ENCODE results near the gene EBPL. TPM values are rescaled to one million over a fixed set of nuclear protein-coding genes. Genes with fewer than 3 reads are reported as not detected.
A peak's percentile ranks its signal among the peaks of the same experiment; 100 is the strongest.

Gene EBPL
- total RNA-seq, 2 experiments from 2014 or later, result 36.5 to 37.4 TPM

GRCh38 chr13:49693877-49694276 is 2.6 kb upstream of the EBPL start:
- DNase-seq, result no peak
- Mint-ChIP-seq H3K4me3 (no peak overlapping the region), H3K36me3 (ENCODE audit: low read depth) (peaks cover 12% of the 10 kb centered on the region), H3K27me3 (no peaks in the 10 kb centered on the region), H3K27ac (no peak overlapping the region), H3K4me1 (peaks cover 19% of the 10 kb centered on the region), H3K9me3 (no peaks in the 10 kb centered on the region)
- POLR2A ChIA-PET, result no interaction called here
- CTCF ChIA-PET, result no interaction called here

- no peak overlapping the region for H3K4me3 Mint-ChIP-seq
- ChIA-PET POLR2A (no interaction called here), CTCF (no interaction called here)
- no peak overlapping the region for H3K27ac Mint-ChIP-seq
- DNase-seq, result no peak
- H3K9me3 Mint-ChIP-seq, result no peaks in the 10 kb centered on the region
- H3K36me3 Mint-ChIP-seq (ENCODE audit: low read depth), result peaks cover 12% of the 10 kb centered on the region
- peaks cover 20% of the 10 kb centered on the region for H3K4me1 Mint-ChIP-seq
- no peaks in the 10 kb centered on the region for H3K27me3 Mint-ChIP-seq
These were observed 2.0 kb upstream of the EBPL start for GRCh38 chr13:49693191-49693733.

GRCh38 chr13:49690133-49690994 is 922 bp downstream of the EBPL start:
- Mint-ChIP-seq H3K9me3 (no peaks in the 10 kb centered on the region), H3K4me3 (peak overlapping the region; percentile 87), H3K36me3 (ENCODE audit: low read depth) (peaks cover 22% of the 10 kb centered on the region), H3K4me1 (peaks cover 32% of the 10 kb centered on the region), H3K27ac (peak overlapping the region; percentile 86), H3K27me3 (no peaks in the 10 kb centered on the region)
- DNase-seq, result no peak
- ChIA-PET POLR2A (interaction anchor here (1.1 kb wide), 1 partner anchor 102 kb away, joined by 3 read pairs; the partner anchor contains the start of gene KPNA3), CTCF (interaction anchor here (1.0 to 1.2 kb wide), 2 partner anchors 13 to 942 kb away, joined by 3 to 4 read pairs; no protein-coding TSS in a partner anchor)

- Mint-ChIP-seq H3K36me3 (ENCODE audit: low read depth) (peaks cover 26% of the 10 kb centered on the region), H3K27me3 (no peaks in the 10 kb centered on the region), H3K4me3 (no peak overlapping the region), H3K27ac (no peak overlapping the region), H3K9me3 (no peaks in the 10 kb centered on the region), H3K4me1 (peaks cover 27% of the 10 kb centered on the region)
- CTCF ChIA-PET, result no interaction called here
- POLR2A ChIA-PET, result no interaction called here
- no peak for DNase-seq
These were observed 7.8 kb downstream of the EBPL start for GRCh38 chr13:49683489-49683888.

- H3K36me3 Mint-ChIP-seq (ENCODE audit: low read depth), result peaks cover 22% of the 10 kb centered on the region
- CTCF ChIA-PET, result interaction anchor here (1.4 kb wide), 1 partner anchor 10 kb away, joined by 3 read pairs; the partner anchor contains the start of gene EBPL
- H3K4me3 Mint-ChIP-seq, result no peak overlapping the region
- DNase-seq, result no peak
- no peak overlapping the region for H3K27ac Mint-ChIP-seq
- no peaks in the 10 kb centered on the region for H3K9me3 Mint-ChIP-seq
- POLR2A ChIA-PET, result no interaction called here
- H3K4me1 Mint-ChIP-seq, result peaks cover 19% of the 10 kb centered on the region
- H3K27me3 Mint-ChIP-seq, result no peaks in the 10 kb centered on the region
These were observed 9.3 kb downstream of the EBPL start for GRCh38 chr13:49681842-49682435.

- ChIA-PET POLR2A (no interaction called here), CTCF (interaction anchor here (1.3 to 1.6 kb wide), 2 partner anchors 9 to 12 kb away, joined by 3 to 5 read pairs; partner anchors contain the start of gene EBPL)
- no peak overlapping the region for H3K27ac Mint-ChIP-seq
- H3K4me1 Mint-ChIP-seq, result peaks cover 15% of the 10 kb centered on the region
- peak; percentile 42 for DNase-seq
- H3K36me3 Mint-ChIP-seq (ENCODE audit: low read depth), result peaks cover 19% of the 10 kb centered on the region
- no peaks in the 10 kb centered on the region for H3K9me3 Mint-ChIP-seq
- H3K4me3 Mint-ChIP-seq, result no peak overlapping the region
- H3K27me3 Mint-ChIP-seq, result no peaks in the 10 kb centered on the region
These were observed 12.0 kb downstream of the EBPL start for GRCh38 chr13:49679246-49679645.

GRCh38 chr13:49678191-49678914 is 12.9 kb downstream of the EBPL start:
- no peaks in the 10 kb centered on the region for H3K9me3 Mint-ChIP-seq
- H3K27me3 Mint-ChIP-seq, result no peaks in the 10 kb centered on the region
- no peak overlapping the region for H3K4me3 Mint-ChIP-seq
- H3K36me3 Mint-ChIP-seq (ENCODE audit: low read depth), result peaks cover 19% of the 10 kb centered on the region
- H3K4me1 Mint-ChIP-seq, result peaks cover 8% of the 10 kb centered on the region
- no peak overlapping the region for H3K27ac Mint-ChIP-seq
- ChIA-PET POLR2A (no interaction called here), CTCF (interaction anchor here (0.5 to 1.6 kb wide), 4 partner anchors 10 to 148 kb away, joined by 3 to 5 read pairs (median 3); partner anchors contain the start of gene EBPL)
- no peak for DNase-seq

- Mint-ChIP-seq H3K4me1 (peaks cover 5% of the 10 kb centered on the region), H3K27me3 (no peaks in the 10 kb centered on the region), H3K27ac (no peak overlapping the region), H3K36me3 (ENCODE audit: low read depth) (peaks cover 19% of the 10 kb centered on the region), H3K9me3 (no peaks in the 10 kb centered on the region), H3K4me3 (no peak overlapping the region)
- DNase-seq, result no peak
- ChIA-PET CTCF (no interaction called here), POLR2A (no interaction called here)
These were observed 14.5 kb downstream of the EBPL start for GRCh38 chr13:49676581-49677298.

GRCh38 chr13:49670828-49671227 is 20.5 kb downstream of the EBPL start:
- Mint-ChIP-seq H3K9me3 (no peaks in the 10 kb centered on the region), H3K4me3 (no peak overlapping the region), H3K4me1 (no peaks in the 10 kb centered on the region), H3K27ac (no peak overlapping the region), H3K36me3 (ENCODE audit: low read depth) (peaks cover 20% of the 10 kb centered on the region), H3K27me3 (no peaks in the 10 kb centered on the region)
- CTCF ChIA-PET, result interaction anchor here (1.1 kb wide), 1 partner anchor 74 kb away, joined by 4 read pairs; no protein-coding TSS in a partner anchor
- POLR2A ChIA-PET, result no interaction called here
- DNase-seq, result no peak

- no peaks in the 10 kb centered on the region for H3K9me3 Mint-ChIP-seq
- peak; percentile 30 for DNase-seq
- ChIA-PET POLR2A (no interaction called here), CTCF (no interaction called here)
- no peaks in the 10 kb centered on the region for H3K27me3 Mint-ChIP-seq
- peaks cover 22% of the 10 kb centered on the region for H3K36me3 Mint-ChIP-seq (ENCODE audit: low read depth)
- H3K27ac Mint-ChIP-seq, result no peak overlapping the region
- no peaks in the 10 kb centered on the region for H3K4me1 Mint-ChIP-seq
- H3K4me3 Mint-ChIP-seq, result no peak overlapping the region
These were observed 21.5 kb downstream of the EBPL start for GRCh38 chr13:49669735-49670309.

- CTCF ChIA-PET, result interaction anchor here (1.1 kb wide), 1 partner anchor 15 kb away, joined by 3 read pairs; no protein-coding TSS in a partner anchor
- Mint-ChIP-seq H3K36me3 (ENCODE audit: low read depth) (peaks cover 23% of the 10 kb centered on the region), H3K4me1 (no peaks in the 10 kb centered on the region), H3K9me3 (no peaks in the 10 kb centered on the region), H3K27ac (no peak overlapping the region), H3K4me3 (no peak overlapping the region), H3K27me3 (no peaks in the 10 kb centered on the region)
- POLR2A ChIA-PET, result no interaction called here
- no peak for DNase-seq
These were observed 23.5 kb downstream of the EBPL start for GRCh38 chr13:49667773-49668172.

GRCh38 chr13:49664606-49665005 is 26.7 kb downstream of the EBPL start:
- no peaks in the 10 kb centered on the region for H3K4me1 Mint-ChIP-seq

More at GRCh38 chr13:49664606-49665005, 26.7 kb downstream of the EBPL start:
- H3K9me3 Mint-ChIP-seq, result no peaks in the 10 kb centered on the region
- peaks cover 32% of the 10 kb centered on the region for H3K36me3 Mint-ChIP-seq (ENCODE audit: low read depth)
- ChIA-PET CTCF (no interaction called here), POLR2A (no interaction called here)
- no peak for DNase-seq
- no peak overlapping the region for H3K4me3 Mint-ChIP-seq
- H3K27ac Mint-ChIP-seq, result no peak overlapping the region
- H3K27me3 Mint-ChIP-seq, result no peaks in the 10 kb centered on the region
